ENCODE results near the gene CERS2.

The CERS2 gene

GRCh38 chr1:150972417-150972940 is 2.2 kb downstream of the CERS2 start:
- Histone ChIP-seq H3K79me2 (ENCODE audit: insufficient read depth, low read length) (peaks cover 23% of the 10 kb centered on the region), H3K9ac (ENCODE audit: low read length) (peak overlapping the region; percentile 88), H3K36me3 (ENCODE audit: insufficient read depth, low read length) (peaks cover 14% of the 10 kb centered on the region; the same call in 1 of the 2 replicates), H3K4me2 (ENCODE audit: low read length) (peak overlapping the region; percentile 87), H3K4me1 (ENCODE audit: insufficient read depth, low read length, severe bottlenecking) (peaks cover 37% of the 10 kb centered on the region), H3F3A (ENCODE audit: insufficient read depth, low read length) (no peaks in the 10 kb centered on the region; the same call in 1 of the 2 replicates), H3K9me2 (ENCODE audit: low read depth, low read length) (no peaks in the 10 kb centered on the region), H3K27me3 (ENCODE audit: insufficient read depth, low read length) (no peaks in the 10 kb centered on the region; the same call in 1 of the 2 replicates), H2AFZ (ENCODE audit: low read length) (no peak overlapping the region), H3K9me3 (ENCODE audit: low read length) (no peaks in the 10 kb centered on the region), H4K20me1 (ENCODE audit: insufficient read depth, low read length) (no peaks in the 10 kb centered on the region), H3K4me3 (ENCODE audit: low read depth, low read length, poor library complexity, severe bottlenecking) (peak overlapping the region; percentile 88), H3K27ac (ENCODE audit: low read depth, low read length, poor library complexity, severe bottlenecking) (peak overlapping the region; percentile 11)
- TF ChIP-seq, protein P1, sequence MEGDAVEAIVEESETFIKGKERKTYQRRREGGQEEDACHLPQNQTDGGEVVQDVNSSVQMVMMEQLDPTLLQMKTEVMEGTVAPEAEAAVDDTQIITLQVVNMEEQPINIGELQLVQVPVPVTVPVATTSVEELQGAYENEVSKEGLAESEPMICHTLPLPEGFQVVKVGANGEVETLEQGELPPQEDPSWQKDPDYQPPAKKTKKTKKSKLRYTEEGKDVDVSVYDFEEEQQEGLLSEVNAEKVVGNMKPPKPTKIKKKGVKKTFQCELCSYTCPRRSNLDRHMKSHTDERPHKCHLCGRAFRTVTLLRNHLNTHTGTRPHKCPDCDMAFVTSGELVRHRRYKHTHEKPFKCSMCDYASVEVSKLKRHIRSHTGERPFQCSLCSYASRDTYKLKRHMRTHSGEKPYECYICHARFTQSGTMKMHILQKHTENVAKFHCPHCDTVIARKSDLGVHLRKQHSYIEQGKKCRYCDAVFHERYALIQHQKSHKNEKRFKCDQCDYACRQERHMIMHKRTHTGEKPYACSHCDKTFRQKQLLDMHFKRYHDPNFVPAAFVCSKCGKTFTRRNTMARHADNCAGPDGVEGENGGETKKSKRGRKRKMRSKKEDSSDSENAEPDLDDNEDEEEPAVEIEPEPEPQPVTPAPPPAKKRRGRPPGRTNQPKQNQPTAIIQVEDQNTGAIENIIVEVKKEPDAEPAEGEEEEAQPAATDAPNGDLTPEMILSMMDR (IDR thresholded peaks at IDR 0.05; ENCODE audit: low read length) = no peak; the same call in 1 of the 2 replicates
- no peak for TF ChIP-seq EZH2 (IDR thresholded peaks at IDR 0.05; ENCODE audit: borderline replicate concordance, low read length)

GRCh38 chr1:150971583-150972416 is 2.8 kb downstream of the CERS2 start:
- H4K20me1 ChIP-seq (ENCODE audit: insufficient read depth, low read length) = no peaks in the 10 kb centered on the region
- H3F3A ChIP-seq (ENCODE audit: insufficient read depth, low read length) = no peaks in the 10 kb centered on the region; the same call in 1 of the 2 replicates
- peak overlapping the region; percentile 88 for H3K4me3 ChIP-seq (ENCODE audit: low read depth, low read length, poor library complexity, severe bottlenecking)
- H3K4me2 ChIP-seq (ENCODE audit: low read length) = peak overlapping the region; percentile 87
- peak overlapping the region; percentile 3; the same call in 1 of the 2 replicates for H3K9ac ChIP-seq (ENCODE audit: low read length)
- H3K9me2 ChIP-seq (ENCODE audit: low read depth, low read length) = no peaks in the 10 kb centered on the region
- H3K79me2 ChIP-seq (ENCODE audit: insufficient read depth, low read length) = peaks cover 23% of the 10 kb centered on the region
- H3K9me3 ChIP-seq (ENCODE audit: low read length) = no peaks in the 10 kb centered on the region
- H3K27me3 ChIP-seq (ENCODE audit: insufficient read depth, low read length) = no peaks in the 10 kb centered on the region; the same call in 1 of the 2 replicates
- H3K27ac ChIP-seq (ENCODE audit: low read depth, low read length, poor library complexity, severe bottlenecking) = peak overlapping the region; percentile 11
- no peak for TF ChIP-seq EZH2 (IDR thresholded peaks at IDR 0.05; ENCODE audit: borderline replicate concordance, low read length)
- TF ChIP-seq, protein P1 (IDR thresholded peaks at IDR 0.05; ENCODE audit: low read length) = peak; percentile 14; the same call in 1 of the 2 replicates
- H2AFZ ChIP-seq (ENCODE audit: low read length) = no peak overlapping the region
- peaks cover 30% of the 10 kb centered on the region for H3K4me1 ChIP-seq (ENCODE audit: insufficient read depth, low read length, severe bottlenecking)
- H3K36me3 ChIP-seq (ENCODE audit: insufficient read depth, low read length) = peaks cover 21% of the 10 kb centered on the region

DNA sequence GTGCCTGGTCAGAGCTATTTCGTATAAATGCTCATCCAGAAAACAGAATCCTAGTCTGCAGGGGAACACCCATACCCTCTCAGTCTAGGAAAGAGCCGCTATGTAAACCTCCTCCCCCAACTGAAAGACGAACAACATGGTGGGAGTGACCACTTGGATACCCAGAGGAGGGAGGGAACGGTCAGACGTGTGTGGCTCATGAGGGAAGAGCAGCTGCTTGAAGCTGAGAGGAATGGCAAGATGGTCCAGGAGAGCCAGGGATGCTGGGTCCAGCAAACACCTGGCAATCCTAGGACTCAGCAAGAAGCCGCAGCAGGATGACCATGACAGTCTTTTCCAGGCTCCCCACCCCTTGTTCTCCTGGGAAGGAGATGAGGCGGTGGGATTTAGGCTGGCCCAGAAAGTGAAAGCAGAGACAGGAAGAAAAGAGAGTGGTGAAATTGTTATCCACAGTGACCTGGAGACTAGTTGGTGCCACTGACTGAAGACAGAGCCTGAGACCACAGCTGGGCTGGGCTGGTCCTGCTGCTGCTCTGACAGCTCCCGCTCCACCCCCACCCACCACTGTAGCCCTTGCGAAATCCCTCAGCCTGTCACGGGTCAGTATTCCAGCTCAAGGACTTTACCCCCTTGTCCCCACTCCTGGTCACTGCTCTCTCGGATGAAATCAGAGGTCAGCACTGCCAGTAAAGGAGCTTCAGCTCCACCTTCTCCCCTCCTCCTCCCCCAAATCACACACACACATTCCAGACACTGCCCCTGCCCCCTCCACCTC is 3.6 kb downstream of the CERS2 start:
- H3K79me2 ChIP-seq (ENCODE audit: insufficient read depth, low read length) = peaks cover 23% of the 10 kb centered on the region
- peaks cover 29% of the 10 kb centered on the region for H3K36me3 ChIP-seq (ENCODE audit: insufficient read depth, low read length)

More for the DNA sequence above, 3.6 kb downstream of the CERS2 start:
- H3K4me3 ChIP-seq (ENCODE audit: low read depth, low read length, poor library complexity, severe bottlenecking) = no peak overlapping the region
- H3K4me2 ChIP-seq (ENCODE audit: low read length) = no peak overlapping the region
- no peaks in the 10 kb centered on the region; the same call in 1 of the 2 replicates for H3F3A ChIP-seq (ENCODE audit: insufficient read depth, low read length)
- no peak overlapping the region for H2AFZ ChIP-seq (ENCODE audit: low read length)
- H3K4me1 ChIP-seq (ENCODE audit: insufficient read depth, low read length, severe bottlenecking) = peaks cover 30% of the 10 kb centered on the region
- no peak for TF ChIP-seq EZH2 (IDR thresholded peaks at IDR 0.05; ENCODE audit: borderline replicate concordance, low read length)
- TF ChIP-seq, protein P1 (IDR thresholded peaks at IDR 0.05; ENCODE audit: low read length) = no peak
- H3K27ac ChIP-seq (ENCODE audit: low read depth, low read length, poor library complexity, severe bottlenecking) = no peak overlapping the region
- H3K27me3 ChIP-seq (ENCODE audit: insufficient read depth, low read length) = no peaks in the 10 kb centered on the region
- H3K9me2 ChIP-seq (ENCODE audit: low read depth, low read length) = no peaks in the 10 kb centered on the region
- no peak overlapping the region for H3K9ac ChIP-seq (ENCODE audit: low read length)
- H4K20me1 ChIP-seq (ENCODE audit: insufficient read depth, low read length) = no peaks in the 10 kb centered on the region
- no peaks in the 10 kb centered on the region for H3K9me3 ChIP-seq (ENCODE audit: low read length)

Measured in OCI-LY1 (cell line).